ENCODE data around the gene ADAMTS4. TPM values are rescaled to one million over a fixed set of nuclear protein-coding genes. Genes with fewer than 3 reads are reported as not detected.

The ADAMTS4 gene
- total RNA-seq, 1 experiment from 2014 or later, result 7.0 TPM

- no peaks in the 10 kb centered on the region for H3K9me3 Mint-ChIP-seq
- H3K36me3 Mint-ChIP-seq (ENCODE audit: insufficient read depth in 1 of 3, low read depth in 3 of 3), result no peaks in the 10 kb centered on the region
- no peak overlapping the region for H3K4me3 Mint-ChIP-seq
- H3K4ac ChIP-seq (ENCODE audit: low read depth, low read length), result no peak overlapping the region
- no peaks in the 10 kb centered on the region for H4K20me1 ChIP-seq (ENCODE audit: control insufficient read depth, insufficient read depth, insufficient read length)
- H2AK5ac ChIP-seq (ENCODE audit: insufficient read length, low read length), result no peak overlapping the region
- no peaks in the 10 kb centered on the region for H3K9me3 ChIP-seq (ENCODE audit: control insufficient read depth, low read depth, low read length)
- H3K27ac ChIP-seq (ENCODE audit: insufficient read length, low read depth, low read length), result no peak overlapping the region
- TF ChIP-seq CTCF (conservative IDR thresholded peaks at IDR 0.05), result no peak
- H3K14ac ChIP-seq (ENCODE audit: insufficient read depth, low read length), result no peak overlapping the region
- H2BK12ac ChIP-seq (ENCODE audit: insufficient read length, low read depth, low read length), result no peak overlapping the region
- no peak overlapping the region for H3K18ac ChIP-seq (ENCODE audit: insufficient read length, low read depth, low read length)
- H3K23ac ChIP-seq (ENCODE audit: insufficient read length, low read depth, low read length), result no peak overlapping the region
- no peak overlapping the region for H2BK15ac ChIP-seq (ENCODE audit: low read depth, low read length)
- no peaks in the 10 kb centered on the region for H3K23me2 ChIP-seq (ENCODE audit: insufficient read length, low read depth, low read length, poor library complexity, severe bottlenecking)
- no peaks in the 10 kb centered on the region for H3K79me1 ChIP-seq (ENCODE audit: insufficient read depth, low read depth, low read length, poor library complexity, severe bottlenecking)
- H2BK120ac ChIP-seq (ENCODE audit: low read depth, low read length, poor library complexity, severe bottlenecking), result no peak overlapping the region
- no peak overlapping the region for H3K27ac Mint-ChIP-seq
- no peak overlapping the region for H4K5ac ChIP-seq (ENCODE audit: insufficient read length, low read depth, low read length)
- no peaks in the 10 kb centered on the region for H3K79me2 ChIP-seq (ENCODE audit: insufficient read depth, low read length)
- no peak overlapping the region for H2BK20ac ChIP-seq (ENCODE audit: low read depth, low read length, poor library complexity, severe bottlenecking)
- H3K4me1 Mint-ChIP-seq, result no peaks in the 10 kb centered on the region
- no peaks in the 10 kb centered on the region for H3K4me1 ChIP-seq (ENCODE audit: insufficient read depth, low read length)
- H3T11ph ChIP-seq (ENCODE audit: low read length), result no peak overlapping the region
- no peak overlapping the region for H2BK5ac ChIP-seq (ENCODE audit: insufficient read length, low read length)
- 0 out of 2 replicates have a peak, but pooled peaks cover 1% of the 10 kb centered on the region for H3K27me3 Mint-ChIP-seq (ENCODE audit: low read depth)
- peaks cover 4% of the 10 kb centered on the region for H3K27me3 ChIP-seq (ENCODE audit: insufficient read depth, low read length)
- no peak overlapping the region for H3K56ac ChIP-seq (ENCODE audit: insufficient read length, low read depth, low read length)
- H3K9ac ChIP-seq (ENCODE audit: extremely low read depth, insufficient read length, low read length), result no peak overlapping the region
- no CpG with 5 or more reads among the region's 2 CpGs for WGBS (ENCODE audit: extremely low coverage, insufficient read length, low lambda C conversion rate)
- H4K8ac ChIP-seq (replicated peaks; ENCODE audit: insufficient read length, low read depth, low read length), result no peak overlapping the region
- no peak overlapping the region for H3K4me2 ChIP-seq (ENCODE audit: insufficient read depth, insufficient read length, low read length)
- DNase-seq, result no peak
- H2AFZ ChIP-seq (ENCODE audit: low read length), result no peak overlapping the region
- H4K91ac ChIP-seq (ENCODE audit: insufficient read length, low read depth, low read length), result no peak overlapping the region
Observed at GRCh38 chr1:161242313-161242712, 43.5 kb upstream of the ADAMTS4 start.
